Cardiac fibroblast (primary cell): ENCODE measurements around the gene PLA2G4B.

ENCODE experiments used
- DNase-seq, 2 donors: peaks; one replicate each; pipeline versions ENCODE4 v3.0.0 to v3.0.0-alpha.2; 2010; ENCODE audit warnings: low read depth in 2 of 2
- H3K4me3 ChIP-seq, 2 donors: replicated peaks in 1 of 2; 1 replicate in 1 of 2; 2 replicates in 1 of 2; pipeline ENCODE4 v1.5.1; 2011; ENCODE audit warnings: low read depth in 2 of 2, low read length in 2 of 2, mild to moderate bottlenecking in 2 of 2, moderate library complexity in 1 of 2
- CTCF ChIP-seq: IDR thresholded peaks from one replicate; pipeline ENCODE4 v1.5.1; 2011; ENCODE audit warnings: low read depth, mild to moderate bottlenecking, low read length, inconsistent platforms

PLA2G4B gene

DNA sequence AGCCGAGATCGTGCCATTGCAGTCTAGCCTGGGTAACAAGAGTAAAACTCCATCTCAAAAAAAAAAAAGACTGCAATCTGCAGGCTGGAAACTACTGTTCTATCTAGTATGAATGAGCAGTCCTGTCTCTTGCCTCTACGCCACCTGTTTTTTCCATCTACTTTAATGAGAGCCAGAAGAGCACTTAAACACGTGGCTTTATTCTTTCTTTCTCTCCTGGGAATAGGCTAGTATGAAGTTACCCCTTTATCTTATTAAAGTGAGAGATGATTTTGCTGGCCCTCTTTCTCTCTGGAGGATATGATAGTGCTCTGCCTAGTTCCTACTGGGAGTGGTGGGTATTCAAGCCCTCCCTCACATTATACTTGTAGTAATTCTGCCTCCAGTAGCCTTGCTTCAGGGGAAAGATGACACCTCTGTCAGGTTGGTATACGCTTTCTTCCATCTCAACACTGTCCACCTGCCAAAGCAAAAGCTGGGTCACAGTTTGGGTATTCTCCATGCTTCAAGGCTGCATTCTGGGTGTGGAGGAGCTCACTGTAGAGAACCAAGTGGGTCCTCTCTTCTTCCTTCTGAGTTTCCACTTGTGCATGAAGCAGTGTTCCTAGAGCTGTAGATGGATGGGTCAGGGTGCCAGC is 46.5 kb upstream of the PLA2G4B start:
- no peak for TF ChIP-seq CTCF

GRCh38 chr15:41794081-41794480 is 44.6 kb upstream of the PLA2G4B start:
- no peak for TF ChIP-seq CTCF
- H3K4me3 ChIP-seq: no peak overlapping the region
- no peak for DNase-seq

More for the DNA sequence above, 46.5 kb upstream of the PLA2G4B start:
- DNase-seq: no peak
- H3K4me3 ChIP-seq: no peak overlapping the region

GRCh38 chr15:41795996-41796856 is 42.4 kb upstream of the PLA2G4B start:
- H3K4me3 ChIP-seq: no peak overlapping the region
- DNase-seq: peak; percentile 49 to 83
- no peak for TF ChIP-seq CTCF

DNA sequence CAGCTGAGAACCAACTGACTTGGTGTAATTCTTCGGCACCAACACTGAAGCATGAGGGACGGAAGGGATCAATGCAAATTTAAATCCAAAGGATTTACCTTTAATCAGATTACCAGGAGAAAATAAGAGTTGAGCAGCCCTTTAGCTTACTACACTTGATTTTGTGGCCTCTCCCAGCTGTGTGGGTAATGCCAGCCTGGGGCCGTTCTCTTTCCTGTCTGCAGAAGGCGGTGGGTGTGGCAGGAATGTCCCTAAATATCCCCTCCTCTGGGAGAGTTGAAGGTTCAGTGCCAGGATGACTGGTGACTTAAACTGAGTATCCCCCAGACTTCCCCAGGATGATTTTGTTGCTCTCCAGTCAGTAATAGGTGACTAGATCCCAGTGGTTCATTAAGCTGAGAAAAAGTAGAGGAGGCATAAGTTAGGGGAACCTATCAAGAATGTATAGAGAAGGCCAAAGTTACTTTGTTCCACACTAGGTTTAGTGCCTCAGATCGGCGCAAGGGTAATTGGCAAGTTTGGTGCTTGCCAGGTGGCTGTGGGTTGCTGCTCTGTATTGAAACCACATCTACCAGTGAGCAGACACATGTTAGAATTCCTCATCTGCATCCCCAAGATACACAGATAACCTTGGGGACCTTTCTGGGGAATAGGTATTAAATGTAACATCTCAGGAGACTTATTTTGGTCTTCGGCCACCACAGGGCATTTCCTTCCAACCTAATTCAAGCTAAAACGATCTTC is 41.3 kb upstream of the PLA2G4B start:
- H3K4me3 ChIP-seq: no peak overlapping the region
- no peak for TF ChIP-seq CTCF

DNA sequence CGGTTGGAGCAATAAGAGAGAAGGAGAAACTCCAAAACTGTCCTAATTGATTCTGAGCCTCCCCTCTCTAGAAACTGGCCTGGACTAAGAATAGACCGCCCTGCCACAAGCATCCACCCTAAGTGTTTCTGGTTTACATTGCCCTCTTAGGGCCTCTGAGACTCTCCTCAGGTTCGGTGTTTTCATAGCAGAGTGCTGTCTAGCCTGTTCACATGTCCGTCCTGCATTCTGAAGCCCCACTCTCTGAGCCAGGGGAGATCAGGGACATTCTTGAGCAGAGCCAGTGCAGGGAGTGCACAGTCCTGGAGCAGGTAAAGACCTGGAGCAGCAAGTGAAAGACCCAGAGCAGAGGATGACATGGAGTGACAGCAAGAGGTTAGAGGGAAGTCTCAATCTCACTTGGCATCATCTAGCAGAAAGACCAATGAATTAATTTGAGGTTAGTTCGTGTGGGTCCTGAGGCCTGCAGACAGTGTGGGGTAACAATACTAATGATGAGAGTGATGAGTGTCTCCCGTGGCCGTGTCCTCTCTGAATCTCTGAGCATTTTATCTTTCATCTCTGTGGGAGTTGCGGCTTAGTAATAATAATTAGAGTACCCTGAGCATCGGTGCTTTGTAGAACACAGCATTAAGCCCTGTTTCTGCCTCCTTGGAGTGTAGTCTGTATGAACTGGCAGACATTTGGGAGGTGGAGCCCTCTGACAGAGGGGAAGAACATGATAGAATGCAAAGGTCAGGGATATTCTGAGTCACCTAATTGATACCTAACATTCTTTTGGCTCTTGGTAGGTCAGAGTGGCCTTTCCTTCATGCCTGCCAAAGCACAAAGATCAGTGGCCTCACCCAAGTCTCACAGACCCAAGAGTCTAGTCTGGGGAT is 39.8 kb upstream of the PLA2G4B start:
- H3K4me3 ChIP-seq: no peak overlapping the region
- DNase-seq: no peak
- no peak for TF ChIP-seq CTCF

More for the DNA sequence above, 41.3 kb upstream of the PLA2G4B start:
- DNase-seq: no peak

GRCh38 chr15:41799488-41799805 is 39.2 kb upstream of the PLA2G4B start:
- TF ChIP-seq CTCF: no peak
- no peak overlapping the region for H3K4me3 ChIP-seq
- no peak for DNase-seq
